ENCODE data around the gene CSF2.
A peak's percentile ranks its signal among the peaks of the same experiment; 100 is the strongest.

Gene CSF2

DNA sequence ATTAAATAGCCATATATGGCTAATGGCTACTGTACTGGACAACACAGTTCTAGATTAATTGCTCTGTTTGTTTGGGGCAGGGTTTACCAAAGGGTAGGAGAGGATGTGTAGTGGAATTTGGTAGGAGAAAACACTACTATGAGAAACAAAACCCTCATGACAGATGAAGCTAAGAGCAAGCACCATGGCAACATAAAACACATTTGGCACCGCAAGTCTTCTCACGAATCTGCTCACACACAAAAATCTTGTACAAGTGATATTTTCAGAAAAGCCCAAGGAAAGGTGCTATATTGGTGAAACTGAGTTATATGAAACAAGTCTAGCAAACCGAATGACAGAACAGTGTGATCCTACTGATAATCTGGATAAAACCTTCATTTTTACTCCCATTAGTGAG, 38.5 kb downstream of the CSF2 start:
- H4K20me1 ChIP-seq (ENCODE audit: insufficient read depth, low read length, poor library complexity, severe bottlenecking) = no peaks in the 10 kb centered on the region
- H3K4me3 ChIP-seq (ENCODE audit: low read length, poor library complexity, severe bottlenecking) = no peak overlapping the region
- peaks cover 67% of the 10 kb centered on the region for H3K4me1 ChIP-seq (ENCODE audit: insufficient read depth, low read length, poor library complexity, severe bottlenecking)
- no peaks in the 10 kb centered on the region for H3K9me3 ChIP-seq (ENCODE audit: insufficient read depth, low read depth, low read length)
- no peak overlapping the region for H2AFZ ChIP-seq (ENCODE audit: low read length)
- H3K79me2 ChIP-seq (ENCODE audit: insufficient read depth, low read length) = no peaks in the 10 kb centered on the region
- no peaks in the 10 kb centered on the region for H3K27me3 ChIP-seq (ENCODE audit: insufficient read depth, low read length, poor library complexity, severe bottlenecking)
- H3K9ac ChIP-seq (ENCODE audit: low read depth, low read length, poor library complexity, severe bottlenecking) = no peak overlapping the region
- TF ChIP-seq, protein P1, sequence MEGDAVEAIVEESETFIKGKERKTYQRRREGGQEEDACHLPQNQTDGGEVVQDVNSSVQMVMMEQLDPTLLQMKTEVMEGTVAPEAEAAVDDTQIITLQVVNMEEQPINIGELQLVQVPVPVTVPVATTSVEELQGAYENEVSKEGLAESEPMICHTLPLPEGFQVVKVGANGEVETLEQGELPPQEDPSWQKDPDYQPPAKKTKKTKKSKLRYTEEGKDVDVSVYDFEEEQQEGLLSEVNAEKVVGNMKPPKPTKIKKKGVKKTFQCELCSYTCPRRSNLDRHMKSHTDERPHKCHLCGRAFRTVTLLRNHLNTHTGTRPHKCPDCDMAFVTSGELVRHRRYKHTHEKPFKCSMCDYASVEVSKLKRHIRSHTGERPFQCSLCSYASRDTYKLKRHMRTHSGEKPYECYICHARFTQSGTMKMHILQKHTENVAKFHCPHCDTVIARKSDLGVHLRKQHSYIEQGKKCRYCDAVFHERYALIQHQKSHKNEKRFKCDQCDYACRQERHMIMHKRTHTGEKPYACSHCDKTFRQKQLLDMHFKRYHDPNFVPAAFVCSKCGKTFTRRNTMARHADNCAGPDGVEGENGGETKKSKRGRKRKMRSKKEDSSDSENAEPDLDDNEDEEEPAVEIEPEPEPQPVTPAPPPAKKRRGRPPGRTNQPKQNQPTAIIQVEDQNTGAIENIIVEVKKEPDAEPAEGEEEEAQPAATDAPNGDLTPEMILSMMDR (conservative IDR thresholded peaks at IDR 0.05; ENCODE audit: low read length) = no peak
- TF ChIP-seq EZH2phosphoT487 (IDR thresholded peaks at IDR 0.05; ENCODE audit: borderline replicate concordance) = no peak
- no peaks in the 10 kb centered on the region for H3K36me3 ChIP-seq (ENCODE audit: insufficient read depth, low read length)
- 0 out of 2 replicates have a peak, but pooled peaks cover 5% of the 10 kb centered on the region for H3F3A ChIP-seq (ENCODE audit: low read depth)
- H3K9me2 ChIP-seq (replicated peaks; ENCODE audit: low read depth, low read length) = no peaks in the 10 kb centered on the region
- no peak overlapping the region for H3K4me2 ChIP-seq (ENCODE audit: low read depth, low read length, poor library complexity, severe bottlenecking)

DNA sequence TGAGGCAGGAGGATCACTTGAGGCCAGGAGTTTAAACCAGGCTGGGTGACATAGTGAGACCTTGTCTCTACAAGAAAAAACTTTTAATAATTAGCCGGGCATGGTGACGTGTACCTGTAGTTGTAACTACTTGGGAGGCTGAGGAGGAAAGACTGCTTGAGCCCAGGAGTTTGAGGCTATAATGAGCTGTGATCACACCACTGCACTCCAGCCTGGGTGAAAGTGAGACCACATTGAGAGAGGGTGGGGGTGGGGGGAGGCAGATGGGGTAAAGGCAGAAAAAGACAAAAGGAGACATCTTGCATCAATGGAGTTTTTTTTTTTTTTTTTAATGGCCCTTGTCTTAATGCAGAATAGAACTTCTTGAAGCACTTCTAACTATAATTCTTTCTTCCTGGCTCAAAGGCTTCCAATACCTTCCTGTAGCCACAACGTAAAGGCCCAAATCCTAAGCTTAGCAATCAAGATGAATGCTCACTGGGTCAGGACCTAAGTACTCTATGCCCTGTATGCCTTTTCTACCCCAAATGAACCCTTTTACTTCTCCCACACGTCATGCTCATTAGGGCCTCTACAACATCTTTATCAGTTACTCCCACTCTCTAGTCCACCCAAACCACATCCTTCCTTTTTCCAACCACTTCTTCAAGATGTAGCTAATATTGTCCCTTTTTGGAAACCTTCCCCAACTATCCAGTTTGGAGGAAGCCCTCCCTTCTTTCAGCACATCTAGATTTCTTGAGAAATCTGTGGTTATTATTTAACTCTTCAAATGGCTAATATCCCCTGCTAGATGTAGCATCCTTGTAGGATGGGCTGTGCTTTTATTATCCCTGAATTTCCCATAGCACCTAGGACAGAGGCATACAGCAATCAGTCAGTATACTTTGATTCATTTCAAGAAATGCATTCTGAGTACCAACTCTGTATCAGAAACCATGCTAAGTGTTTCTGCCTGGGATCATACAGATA, 40.8 kb downstream of the CSF2 start:
- Histone ChIP-seq H3K9me2 (replicated peaks; ENCODE audit: low read depth, low read length) (no peaks in the 10 kb centered on the region), H3F3A (ENCODE audit: low read depth) (0 out of 2 replicates have a peak, but pooled peaks cover 5% of the 10 kb centered on the region), H3K79me2 (ENCODE audit: insufficient read depth, low read length) (no peaks in the 10 kb centered on the region), H3K36me3 (ENCODE audit: insufficient read depth, low read length) (no peaks in the 10 kb centered on the region), H3K4me1 (ENCODE audit: insufficient read depth, low read length, poor library complexity, severe bottlenecking) (peaks cover 74% of the 10 kb centered on the region), H2AFZ (ENCODE audit: low read length) (no peak overlapping the region), H3K9me3 (ENCODE audit: insufficient read depth, low read depth, low read length) (no peaks in the 10 kb centered on the region), H3K9ac (ENCODE audit: low read depth, low read length, poor library complexity, severe bottlenecking) (peak overlapping the region; percentile 41), H4K20me1 (ENCODE audit: insufficient read depth, low read length, poor library complexity, severe bottlenecking) (no peaks in the 10 kb centered on the region), H3K4me3 (ENCODE audit: low read length, poor library complexity, severe bottlenecking) (peak overlapping the region; percentile 31), H3K27me3 (ENCODE audit: insufficient read depth, low read length, poor library complexity, severe bottlenecking) (no peaks in the 10 kb centered on the region), H3K4me2 (ENCODE audit: low read depth, low read length, poor library complexity, severe bottlenecking) (peak overlapping the region; percentile 66)
- TF ChIP-seq, protein P1 (conservative IDR thresholded peaks at IDR 0.05; ENCODE audit: low read length) = no peak
- no peak for TF ChIP-seq EZH2phosphoT487 (IDR thresholded peaks at IDR 0.05; ENCODE audit: borderline replicate concordance)

DNA sequence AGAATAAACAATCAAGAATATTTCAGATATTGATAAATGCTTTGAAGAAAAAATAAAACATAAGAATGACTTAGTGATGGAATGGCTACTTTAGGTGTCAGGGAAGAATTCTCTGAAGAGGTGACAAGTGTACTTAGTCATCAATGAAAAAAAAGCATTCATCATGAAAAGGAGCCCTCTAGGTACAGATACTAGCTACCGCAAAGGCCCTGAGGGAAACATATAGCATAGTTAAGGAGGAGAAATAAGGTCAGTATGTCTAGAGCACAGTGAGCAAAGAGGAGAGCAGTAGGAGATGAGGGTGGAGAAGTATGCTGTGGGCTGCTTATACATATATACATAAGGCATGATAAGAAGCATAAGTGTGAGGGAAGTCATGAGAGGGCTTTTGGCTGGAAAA, 41.8 kb downstream of the CSF2 start:
- no peak overlapping the region for H3K4me3 ChIP-seq (ENCODE audit: low read length, poor library complexity, severe bottlenecking)
- H3K79me2 ChIP-seq (ENCODE audit: insufficient read depth, low read length) = no peaks in the 10 kb centered on the region
- no peak overlapping the region for H2AFZ ChIP-seq (ENCODE audit: low read length)
- H3K4me2 ChIP-seq (ENCODE audit: low read depth, low read length, poor library complexity, severe bottlenecking) = peak overlapping the region; percentile 66
- H3F3A ChIP-seq (ENCODE audit: low read depth) = 0 out of 2 replicates have a peak, but pooled peaks cover 5% of the 10 kb centered on the region
- peaks cover 71% of the 10 kb centered on the region for H3K4me1 ChIP-seq (ENCODE audit: insufficient read depth, low read length, poor library complexity, severe bottlenecking)
- TF ChIP-seq EZH2phosphoT487 (IDR thresholded peaks at IDR 0.05; ENCODE audit: borderline replicate concordance) = no peak
- TF ChIP-seq, protein P1 (conservative IDR thresholded peaks at IDR 0.05; ENCODE audit: low read length) = no peak
- no peaks in the 10 kb centered on the region for H3K9me3 ChIP-seq (ENCODE audit: insufficient read depth, low read depth, low read length)
- no peaks in the 10 kb centered on the region for H4K20me1 ChIP-seq (ENCODE audit: insufficient read depth, low read length, poor library complexity, severe bottlenecking)
- H3K27me3 ChIP-seq (ENCODE audit: insufficient read depth, low read length, poor library complexity, severe bottlenecking) = no peaks in the 10 kb centered on the region
- no peak overlapping the region for H3K9ac ChIP-seq (ENCODE audit: low read depth, low read length, poor library complexity, severe bottlenecking)
- H3K36me3 ChIP-seq (ENCODE audit: insufficient read depth, low read length) = no peaks in the 10 kb centered on the region
- H3K9me2 ChIP-seq (replicated peaks; ENCODE audit: low read depth, low read length) = no peaks in the 10 kb centered on the region
